Measurements from ENCODE around the gene ZNF385A.
A peak's percentile ranks its signal among the peaks of the same experiment; 100 is the strongest.
"Not testable (repeated sequence)": the region's sequence is repeated elsewhere in the genome, so short reads cannot be mapped to it uniquely, and the experiment has no call there.

Gene ZNF385A

DNA sequence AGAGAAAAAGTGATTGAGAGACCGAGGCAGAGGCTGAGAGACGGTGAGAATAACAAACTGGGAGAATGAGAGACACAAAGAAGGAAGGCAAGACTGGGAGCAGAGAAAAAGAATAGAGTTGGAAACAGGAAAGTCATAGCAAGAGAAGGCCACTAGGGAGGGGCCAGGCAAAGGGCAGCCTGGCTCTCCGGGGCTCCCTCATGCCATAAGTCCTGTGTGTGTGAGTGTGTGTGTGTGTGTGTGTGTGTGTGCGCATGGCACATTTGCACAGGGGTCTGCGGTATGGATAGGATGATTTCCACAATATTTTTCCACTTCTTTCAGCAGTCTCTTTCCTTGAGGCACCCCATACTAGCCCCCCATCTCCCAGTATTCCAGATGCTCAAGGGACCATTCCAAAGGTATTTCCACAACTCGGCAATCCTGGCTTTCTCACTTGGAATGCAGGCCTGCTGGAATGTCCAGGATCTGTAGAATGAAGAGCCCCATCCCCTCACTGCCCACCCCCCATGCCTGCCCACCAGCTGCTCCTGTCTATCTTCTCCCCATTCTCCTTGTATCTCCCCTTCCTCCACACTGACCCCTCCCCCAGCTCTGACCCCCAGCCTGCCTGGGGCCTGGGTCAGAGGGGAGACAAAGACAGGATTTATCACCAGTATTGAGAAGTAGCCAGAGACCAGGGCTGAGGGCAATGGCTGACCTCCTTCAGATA is 29.3 kb downstream of the ZNF385A start:
- DNase-seq: peak; percentile 61

DNA sequence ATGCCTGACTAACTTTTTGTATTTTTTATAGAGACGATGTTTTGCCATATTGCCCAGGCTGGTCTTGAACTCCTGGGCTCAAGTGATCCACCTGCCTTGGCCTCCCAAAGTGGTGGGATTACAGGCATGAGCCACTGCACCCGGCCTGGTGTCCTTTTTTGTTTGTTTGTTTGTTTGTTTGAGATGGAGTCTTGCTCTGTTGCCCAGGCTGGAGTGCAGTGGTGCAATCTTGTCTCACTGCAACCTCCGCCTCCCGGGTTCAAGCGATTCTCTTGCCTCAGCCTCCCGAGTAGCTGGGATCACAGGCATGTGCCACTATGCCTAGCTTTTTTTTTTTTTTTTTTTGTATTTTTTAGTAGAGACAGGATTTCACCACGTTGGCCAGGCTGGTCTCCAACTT is 30.3 kb downstream of the ZNF385A start:
- not testable (repeated sequence) for DNase-seq

DNA sequence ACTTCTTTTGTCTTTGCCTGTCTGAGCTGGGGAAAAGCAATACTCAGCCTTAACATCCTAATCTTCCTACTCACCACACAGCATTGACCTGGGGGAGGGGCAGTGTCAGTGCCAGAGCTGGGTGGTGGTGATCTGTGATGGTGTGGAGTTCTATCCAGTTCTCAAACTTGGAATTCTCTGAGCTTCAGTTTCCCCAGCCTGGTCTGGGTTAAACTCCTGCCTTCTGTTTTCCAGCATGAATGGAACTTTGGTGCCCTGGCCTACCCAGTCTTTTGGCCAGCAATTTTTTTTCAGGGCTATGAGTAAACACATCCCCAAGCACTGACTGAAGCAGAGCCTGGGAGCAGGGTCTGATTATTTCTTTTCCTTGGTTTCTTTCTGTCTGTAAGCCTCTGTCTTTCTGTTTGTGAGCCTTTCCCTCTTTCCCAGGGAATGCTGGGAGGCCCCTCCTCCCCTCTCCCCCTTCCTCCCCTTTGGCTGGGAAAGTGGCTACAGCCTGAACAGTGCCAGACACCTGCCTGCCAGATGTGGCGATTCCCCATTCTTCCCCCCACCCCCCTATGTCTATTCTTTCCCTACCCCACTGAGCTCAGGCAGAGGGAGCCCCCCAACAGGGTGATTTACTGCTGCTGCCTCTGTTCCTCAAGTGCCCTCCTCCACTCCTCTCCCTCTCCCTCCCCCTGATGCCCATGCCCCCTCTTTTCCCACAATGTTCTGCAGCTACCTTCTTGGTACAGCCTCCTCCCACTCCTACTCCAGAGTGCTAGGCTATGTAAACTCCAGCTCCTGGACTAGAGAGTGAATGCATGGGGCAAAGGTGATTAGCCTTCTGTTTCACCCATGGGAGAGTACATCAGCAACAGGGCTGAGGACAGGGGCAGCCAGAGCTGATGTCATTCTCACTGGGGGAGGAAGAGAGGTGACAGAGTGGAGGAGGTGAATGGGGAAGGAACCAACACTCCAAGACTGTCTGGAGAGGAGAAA is 31.4 kb downstream of the ZNF385A start:
- DNase-seq: peak; percentile 86

DNA sequence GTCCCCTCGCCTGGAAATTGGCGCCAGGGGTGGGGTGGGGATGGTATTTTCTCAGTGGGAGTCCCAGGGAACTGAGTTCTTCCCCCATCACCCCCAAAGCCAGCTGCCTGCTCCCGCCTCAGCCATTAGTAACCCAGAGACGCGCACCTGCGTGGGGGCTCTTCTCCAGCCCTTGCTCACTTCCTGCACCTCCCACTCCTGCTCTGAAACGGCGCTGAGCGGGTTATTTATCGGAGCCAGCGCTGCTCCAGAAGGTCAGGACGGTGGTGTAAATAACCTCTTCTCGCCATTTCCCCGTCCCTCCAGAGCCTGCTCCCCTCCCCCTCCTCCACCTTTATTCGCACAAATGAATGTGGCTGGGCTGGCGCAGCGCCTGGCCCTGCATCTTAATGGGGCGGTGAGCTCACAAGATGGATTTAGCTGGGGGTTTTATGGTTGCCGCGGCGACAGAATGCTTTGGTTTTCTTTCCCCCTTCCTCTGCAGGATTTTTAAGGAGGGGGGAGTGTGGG is 32.5 kb downstream of the ZNF385A start:
- DNase-seq: peak; percentile 91

DNA sequence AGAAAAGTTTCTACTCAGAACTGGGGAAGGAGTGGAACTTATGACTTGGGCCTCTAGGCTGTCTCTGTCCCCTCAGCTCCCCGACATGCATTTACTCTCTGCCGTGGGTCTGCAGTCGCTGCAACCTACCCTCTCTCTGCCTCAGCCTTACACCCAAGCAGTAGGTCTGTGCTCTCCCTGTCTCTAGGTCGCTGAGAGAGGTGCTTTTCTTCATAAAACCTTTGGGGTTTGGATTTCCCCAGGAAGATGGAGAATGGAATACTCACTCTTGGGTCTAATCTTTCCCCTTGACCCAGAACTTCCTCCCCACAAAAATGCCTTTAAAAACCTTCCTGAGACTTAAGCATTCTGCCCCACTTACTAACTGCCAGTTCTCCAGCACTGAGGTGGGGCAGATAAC is 33.2 kb downstream of the ZNF385A start:
- DNase-seq: no peak

DNA sequence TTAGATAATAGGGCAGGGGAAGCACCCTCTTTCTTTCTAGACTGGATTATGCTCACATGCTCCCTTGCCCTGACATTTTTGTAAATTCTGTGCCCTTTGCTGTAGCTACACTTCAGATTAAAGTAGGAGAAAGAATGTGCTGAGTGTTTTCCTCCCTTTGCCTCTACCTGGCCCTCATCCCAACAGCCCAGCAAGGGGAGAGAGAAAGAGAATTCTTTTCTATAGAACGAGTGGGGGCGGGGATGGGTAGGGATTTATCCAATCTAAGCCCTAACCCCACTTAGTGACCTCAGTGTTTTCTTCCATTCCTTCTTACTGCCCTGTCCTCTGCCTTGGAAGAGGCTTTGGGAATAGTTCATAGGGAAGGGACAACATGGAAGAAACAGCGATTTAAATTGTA is 33.8 kb downstream of the ZNF385A start:
- DNase-seq: no peak

DNA sequence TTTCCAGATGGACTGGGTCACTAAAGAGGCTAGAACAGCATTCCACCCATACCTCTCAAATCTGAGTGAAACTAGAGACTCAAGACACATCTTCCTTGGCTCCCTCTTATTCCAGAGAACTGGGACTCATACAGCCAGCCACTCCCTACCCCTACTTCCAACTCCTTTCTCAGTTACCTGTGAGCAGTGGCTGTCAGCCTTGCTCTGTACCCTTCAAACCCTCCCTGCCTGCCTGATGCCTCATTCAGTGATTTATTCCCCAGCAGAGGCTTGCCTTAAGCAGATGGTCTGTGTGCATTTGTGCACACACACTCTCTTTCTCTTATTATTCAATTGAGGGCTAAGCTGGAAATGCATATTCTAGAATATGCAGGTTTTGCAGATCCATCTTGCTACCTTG is 34.9 kb downstream of the ZNF385A start:
- no peak for DNase-seq

DNA sequence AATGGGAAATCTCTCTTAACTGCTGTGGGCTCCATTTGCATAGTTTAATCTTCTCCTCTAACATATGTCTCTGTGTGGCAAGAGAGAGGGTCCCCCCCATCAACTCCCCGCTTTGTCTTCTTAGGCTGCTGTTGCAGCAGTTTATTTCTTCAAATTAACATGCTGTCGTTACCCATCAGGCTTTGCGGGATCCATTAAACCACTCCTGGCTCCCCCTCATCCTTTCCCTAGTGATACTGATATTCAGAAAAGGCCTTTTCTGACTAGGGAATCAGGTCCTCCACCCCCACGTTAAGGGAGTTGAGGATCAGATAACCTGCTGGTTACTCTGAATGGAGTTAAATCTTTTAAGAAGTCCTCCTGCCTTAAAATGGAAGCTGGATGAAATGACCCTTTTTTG is 35.5 kb downstream of the ZNF385A start:
- DNase-seq: no peak

DNA sequence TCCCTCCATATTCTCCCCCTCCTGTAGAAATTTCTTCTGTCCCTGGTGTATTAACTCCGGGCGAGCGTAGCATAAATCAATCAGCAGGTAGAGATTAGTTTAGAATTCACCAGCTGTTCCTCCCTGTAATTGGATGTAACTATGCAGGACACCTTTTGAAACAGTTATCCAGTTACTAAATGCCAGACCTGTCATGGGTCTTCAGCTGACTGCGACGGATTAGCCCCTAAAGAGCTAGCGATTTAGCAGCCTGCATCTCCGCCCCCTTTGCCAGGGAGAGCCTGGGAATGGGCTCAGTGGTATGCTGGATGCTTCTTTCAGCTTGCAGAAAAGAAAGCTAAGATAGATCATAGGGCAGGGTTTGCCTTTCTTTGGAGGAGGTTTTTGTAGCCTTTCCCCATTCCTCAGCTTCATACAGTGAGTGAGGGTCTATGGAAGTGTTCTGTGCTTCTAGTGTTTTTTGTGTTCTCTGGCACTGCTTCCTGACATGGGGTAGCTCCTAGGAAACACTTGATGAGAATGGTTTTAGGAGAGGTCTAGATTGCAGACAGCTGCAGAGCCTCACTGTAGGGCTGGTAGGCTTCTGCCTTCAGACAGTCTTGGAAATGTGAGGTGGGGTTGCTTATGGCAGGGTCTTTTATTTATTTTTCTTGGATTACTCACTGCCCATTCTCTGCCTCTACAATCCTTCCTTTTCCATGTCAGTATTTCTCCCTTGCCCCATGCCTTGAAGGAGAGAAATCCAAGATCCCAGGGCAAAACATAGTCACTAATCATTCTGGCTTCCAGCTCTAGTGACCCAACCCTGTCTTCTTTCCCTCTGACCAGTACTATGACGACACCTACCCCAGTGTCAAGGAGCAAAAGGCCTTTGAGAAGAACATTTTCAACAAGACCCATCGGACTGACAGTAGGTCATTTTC is 42.9 kb downstream of the ZNF385A start:
- DNase-seq: no peak

DNA sequence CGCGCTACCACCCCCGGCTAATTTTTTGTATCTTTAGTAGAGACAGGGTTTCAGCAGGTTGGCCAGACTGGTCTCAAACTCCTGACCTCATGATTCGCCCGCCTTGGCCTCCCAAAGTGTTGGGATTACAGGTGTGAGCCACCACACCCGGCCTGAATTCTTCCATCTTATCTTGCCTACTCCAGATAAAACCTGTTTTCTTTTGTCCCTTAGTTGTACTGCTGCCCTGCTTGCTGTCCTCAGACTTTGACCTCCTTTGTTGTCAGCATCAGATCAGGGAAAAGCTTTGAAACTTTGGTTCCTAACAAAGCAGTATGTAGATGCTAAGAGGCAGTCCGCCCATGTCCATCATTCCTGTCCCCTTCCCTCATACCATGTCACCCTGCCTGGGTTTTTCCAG is 43.7 kb downstream of the ZNF385A start:
- no peak for DNase-seq

DNA sequence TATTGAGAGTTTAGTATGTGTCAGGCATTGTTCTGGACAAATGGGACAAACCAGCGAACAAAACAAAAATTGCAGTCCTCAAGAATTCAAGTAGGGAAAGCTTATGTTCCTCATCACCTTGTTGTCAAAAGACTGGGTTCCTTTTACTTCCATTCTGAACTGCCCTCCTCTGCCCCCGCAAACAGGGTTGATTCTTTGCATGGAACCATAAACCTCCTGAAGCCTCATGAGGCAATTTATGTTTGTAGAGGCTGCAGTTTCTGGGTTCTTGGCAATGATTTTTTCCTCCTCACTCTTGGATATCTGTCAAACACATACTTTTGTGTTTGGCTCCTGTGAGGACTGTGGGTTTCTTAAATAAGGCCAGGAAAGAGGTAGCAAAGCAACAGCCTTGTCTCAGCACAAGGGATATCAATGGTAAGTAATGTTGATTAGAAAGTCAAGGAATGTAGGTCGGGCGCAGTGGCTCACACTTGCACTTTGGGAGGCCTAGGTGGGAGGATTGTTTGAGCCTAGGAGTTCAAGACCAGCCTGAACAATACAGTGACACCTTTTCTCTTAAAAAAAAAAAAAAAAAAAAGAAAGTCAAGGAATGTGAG is 45.7 kb downstream of the ZNF385A start:
- no peak for DNase-seq

DNA sequence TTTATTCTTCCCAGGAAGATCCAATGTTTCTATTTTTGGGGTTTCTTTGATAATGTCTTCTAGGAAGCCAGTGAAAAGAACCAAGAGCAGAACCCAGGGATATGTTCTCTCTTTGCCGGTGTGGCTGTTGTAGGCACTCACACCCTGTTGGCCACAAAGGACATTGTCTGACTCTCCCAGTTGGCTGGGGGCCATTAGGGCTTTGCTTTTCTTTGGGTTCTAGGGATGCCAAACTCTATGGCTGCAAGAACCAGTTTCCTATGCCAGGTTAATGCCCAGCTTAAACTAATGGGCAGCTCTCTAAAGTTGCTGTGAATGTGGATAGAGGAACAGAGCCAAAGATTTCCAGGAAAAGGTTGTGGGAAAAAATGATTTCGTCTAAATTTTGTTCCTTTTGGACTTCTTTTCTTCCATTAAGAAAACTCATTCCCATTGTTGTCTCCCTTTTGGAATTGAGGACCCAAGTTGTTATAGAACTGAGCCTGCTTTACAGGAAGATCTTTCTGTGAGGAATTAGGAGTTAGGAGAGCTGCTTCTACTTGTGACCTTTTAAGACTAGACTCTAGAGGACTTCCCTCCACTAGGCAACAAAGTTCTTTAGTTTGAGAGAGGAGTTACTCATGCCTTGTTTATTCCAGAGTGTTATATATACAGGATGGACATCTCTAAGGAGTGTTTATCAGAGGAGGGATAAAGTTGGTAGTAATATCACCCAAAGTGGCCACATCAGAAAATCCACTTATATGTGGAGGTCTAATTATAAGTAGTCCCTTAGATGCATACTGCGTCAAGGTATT is 46.5 kb downstream of the ZNF385A start:
- no peak for DNase-seq

DNA sequence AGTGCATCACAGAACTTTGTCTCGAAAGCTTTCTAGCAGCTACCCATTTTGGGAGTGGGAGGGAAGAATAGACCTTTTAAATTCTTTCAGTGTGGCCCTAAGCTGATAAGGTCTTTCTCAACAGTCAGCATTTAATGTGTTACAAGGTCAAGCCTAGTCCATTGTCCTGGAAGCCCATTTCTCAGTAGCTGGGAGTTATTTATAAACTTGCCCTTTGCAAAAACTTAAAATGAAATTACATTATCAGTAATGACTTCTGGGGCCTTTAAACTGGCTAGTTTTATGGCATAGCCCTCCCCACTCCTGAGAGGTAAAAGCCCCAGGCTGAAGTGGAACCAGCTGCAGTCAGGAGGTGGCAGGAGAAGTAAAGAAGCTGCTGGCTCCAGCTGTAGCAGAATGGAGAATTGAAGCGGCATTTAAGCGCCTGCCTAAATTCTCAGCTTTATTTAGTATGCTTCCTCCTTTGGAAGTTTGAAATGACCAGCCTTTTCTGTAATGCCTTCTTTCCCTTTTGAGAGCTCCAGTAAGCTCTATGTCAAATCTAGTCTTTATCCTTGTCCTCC is 47.2 kb downstream of the ZNF385A start:
- DNase-seq: no peak

DNA sequence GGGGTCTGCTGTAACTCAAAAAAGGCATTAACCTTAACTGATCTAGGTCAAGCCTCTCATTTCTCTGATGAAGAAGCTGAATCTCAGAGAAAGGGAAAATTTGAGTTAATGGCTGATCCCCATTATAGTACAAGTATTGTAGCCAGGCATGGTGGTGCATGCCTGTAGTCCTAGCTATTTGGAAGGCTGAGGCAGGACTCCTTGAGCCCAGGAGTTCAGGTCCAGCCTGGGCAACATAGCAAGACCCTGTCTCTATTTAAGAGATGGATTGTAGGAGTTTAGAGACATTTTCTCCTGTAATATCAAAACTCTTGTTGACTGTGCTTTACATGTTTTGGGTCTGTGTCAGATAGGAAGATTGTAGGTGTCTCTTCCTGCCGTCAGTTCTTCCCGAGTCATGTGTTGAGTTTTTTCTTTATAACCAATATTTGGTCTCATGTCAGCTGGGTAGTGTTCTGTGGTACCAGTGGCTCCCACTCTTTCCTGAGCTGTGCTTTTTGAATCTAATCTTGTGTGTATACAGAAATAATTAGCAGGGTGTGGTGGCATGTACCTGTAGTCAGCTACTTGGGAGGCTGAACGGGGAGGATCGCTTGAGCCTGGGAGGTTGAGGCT is 51.0 kb downstream of the ZNF385A start:
- DNase-seq: no peak

DNA sequence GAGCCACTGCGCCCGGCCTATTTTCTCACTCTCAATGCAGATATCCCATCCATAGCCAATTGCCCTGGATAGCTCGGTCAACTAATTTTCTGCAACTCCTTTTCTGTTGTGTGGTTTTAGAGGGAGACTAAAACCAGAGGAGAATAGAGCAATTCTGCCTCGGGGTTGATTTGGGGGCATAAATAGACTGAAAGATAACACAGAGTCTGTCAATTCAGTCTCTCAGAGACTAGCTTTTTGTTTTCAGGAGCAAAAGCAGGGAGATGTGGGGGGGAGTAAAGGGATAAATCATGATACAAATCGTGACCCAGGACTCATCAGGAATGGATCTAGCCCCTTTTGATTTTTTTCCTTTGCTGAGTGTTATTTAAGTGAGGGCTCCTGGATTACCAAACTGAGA is 53.1 kb downstream of the ZNF385A start:
- DNase-seq: no peak

DNA sequence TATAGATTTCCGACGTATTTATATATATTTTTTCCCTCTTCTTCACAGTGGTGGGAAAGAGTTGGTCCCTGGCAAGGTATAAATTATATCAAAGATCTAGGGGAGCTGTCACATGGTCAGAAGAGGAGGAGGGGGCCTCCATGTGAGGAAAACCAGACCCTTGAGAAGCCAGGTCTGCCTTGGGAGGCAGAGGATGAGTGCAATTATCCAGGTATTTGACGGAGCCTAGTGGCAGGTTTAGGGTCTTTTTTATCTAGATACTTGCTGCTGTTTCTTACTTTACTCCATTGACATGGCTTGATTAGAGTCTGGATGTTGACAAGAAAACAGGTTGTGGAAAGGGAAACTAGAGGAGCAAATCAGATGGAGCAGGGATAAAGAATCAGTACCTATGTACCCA is 54.1 kb downstream of the ZNF385A start:
- DNase-seq: no peak

DNA sequence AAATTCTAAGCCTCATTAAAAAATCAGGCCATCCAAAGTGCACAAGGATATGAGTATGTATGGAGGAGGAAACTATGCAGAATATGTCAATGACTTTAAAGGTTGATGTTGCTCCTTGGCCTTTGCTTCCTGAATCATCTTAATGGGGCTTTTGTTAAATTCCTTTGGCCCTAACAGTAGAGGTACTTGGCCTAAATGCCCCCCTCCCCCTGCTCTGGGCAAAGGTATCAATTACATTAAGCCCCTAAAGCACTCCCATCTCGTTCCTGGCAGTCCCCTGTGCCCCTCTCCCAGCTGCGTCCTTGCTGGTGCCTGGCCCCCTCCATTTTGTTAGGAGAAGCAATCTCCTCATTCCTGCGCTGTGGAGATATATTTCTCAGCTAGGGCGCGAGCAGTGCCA is 54.8 kb downstream of the ZNF385A start:
- DNase-seq: no peak

DNA sequence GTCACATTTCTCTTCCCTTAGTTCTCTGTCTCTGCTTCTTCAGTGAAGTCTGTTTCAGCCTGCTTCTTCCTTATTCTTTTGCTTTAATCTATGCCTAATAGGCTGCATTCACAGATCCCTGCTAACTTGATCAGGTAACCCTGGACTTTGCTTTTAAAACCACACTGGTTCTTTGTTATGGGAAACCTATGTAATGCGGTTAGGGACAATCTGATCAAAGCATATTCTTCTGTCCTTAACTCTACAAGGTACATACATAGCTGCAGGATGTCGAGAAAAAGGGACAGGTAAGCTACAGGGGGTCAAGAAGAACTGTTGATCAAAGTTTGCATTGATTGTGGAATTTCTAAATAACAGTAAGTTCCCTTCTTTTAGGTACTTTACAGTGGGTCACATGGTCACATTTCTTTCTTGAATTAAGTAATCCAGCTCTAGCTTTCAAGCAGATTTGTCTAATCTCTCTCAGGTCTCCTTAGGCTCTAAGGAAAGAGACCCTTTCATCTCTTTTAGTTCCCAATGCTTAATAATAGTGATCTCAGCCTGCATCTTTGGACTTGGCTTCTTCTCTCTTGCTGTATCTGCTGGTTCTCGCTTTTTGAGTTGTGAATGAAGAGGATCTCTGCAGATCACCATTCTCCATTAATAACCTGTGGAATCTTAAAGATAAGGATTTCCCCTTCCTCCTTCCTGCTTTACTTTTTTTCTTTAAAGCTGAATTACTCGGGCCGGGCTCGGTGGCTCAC is 55.8 kb downstream of the ZNF385A start:
- no peak for DNase-seq

DNA sequence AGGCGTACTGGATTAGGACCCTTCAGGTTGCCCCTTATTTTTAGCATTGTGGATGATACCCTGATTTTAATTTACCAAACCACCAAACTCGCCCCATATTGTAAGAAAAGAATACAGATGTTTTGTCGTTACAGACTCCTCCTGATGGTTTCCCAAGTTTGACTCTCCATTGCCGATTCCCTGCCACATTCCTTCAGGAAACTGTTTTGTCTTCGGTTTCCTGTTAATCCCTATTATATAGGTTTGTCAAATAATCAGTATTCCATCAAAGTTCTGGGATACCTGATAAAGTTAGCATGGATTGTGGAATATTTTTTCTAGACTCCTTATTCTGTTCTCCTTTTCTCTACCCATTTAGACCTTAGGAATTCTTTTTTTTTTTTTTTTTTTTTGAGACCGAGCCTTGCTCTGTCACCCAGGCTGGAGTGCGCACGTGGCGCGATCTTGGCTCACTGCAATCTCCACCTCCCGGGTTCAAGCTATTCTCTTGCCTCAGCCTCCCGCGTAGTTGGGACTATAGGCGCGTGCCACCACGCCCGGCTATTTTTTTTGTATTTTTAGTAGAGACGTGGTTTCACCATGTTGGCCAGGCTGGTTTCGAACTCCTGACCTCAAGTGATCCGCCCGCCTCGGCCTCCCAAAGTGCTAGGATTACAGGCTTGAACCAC is 59.0 kb downstream of the ZNF385A start:
- not testable (repeated sequence) for DNase-seq
